Measurements from ENCODE around the gene SRL. TPM values are rescaled to one million over a fixed set of nuclear protein-coding genes. Genes with fewer than 3 reads are reported as not detected.

The SRL gene
- total and polyA plus RNA-seq, 2 donors from 2014 or later: 2.6 to 3.3 TPM

GRCh38 chr16:4152267-4152666, 89.6 kb downstream of the SRL start:
- intact Hi-C loops (cut with DNase I): no loop called here
- no peaks in the 10 kb centered on the region for H3K9me3 ChIP-seq (ENCODE audit: control insufficient read depth in 2 of 3, insufficient read depth in 1 of 3, low read length in 3 of 3)
- no peak overlapping the region for H3K9ac ChIP-seq (ENCODE audit: low read length in 3 of 3)
- TF ChIP-seq CTCF (IDR thresholded peaks at IDR 0.05; ENCODE audit: borderline replicate concordance, extremely low read depth, insufficient read depth): no peak
- peak in 1 of 5 donors; percentile 46 for DNase-seq
- H3K4me1 ChIP-seq (ENCODE audit: control insufficient read depth in 2 of 3, insufficient read depth in 2 of 3, low read depth in 1 of 3, low read length in 3 of 3): no peaks in the 10 kb centered on the region
- no peak overlapping the region for H3K27ac ChIP-seq (ENCODE audit: low read depth in 2 of 2, low read length in 2 of 2)
- no peaks in the 10 kb centered on the region for H3K27me3 ChIP-seq (ENCODE audit: control insufficient read depth, insufficient read depth, low read length)
- no peak for FAIRE-seq
- no peaks in the 10 kb centered on the region for H3K36me3 ChIP-seq (ENCODE audit: control insufficient read depth in 2 of 3, insufficient read depth in 3 of 3, low read length in 3 of 3)
- no peak overlapping the region for H3K4me3 ChIP-seq (ENCODE audit: low read length in 3 of 3)

GRCh38 chr16:4147236-4147635, 94.6 kb downstream of the SRL start:
- intact Hi-C loops (cut with DNase I): no loop called here
- no peak for TF ChIP-seq CTCF (IDR thresholded peaks at IDR 0.05; ENCODE audit: borderline replicate concordance, extremely low read depth, insufficient read depth)
- no peak for FAIRE-seq

GRCh38 chr16:4142268-4142667, 99.6 kb downstream of the SRL start:
- TF ChIP-seq CTCF (IDR thresholded peaks at IDR 0.05; ENCODE audit: borderline replicate concordance, extremely low read depth, insufficient read depth): no peak
- Histone ChIP-seq H3K9me3 (ENCODE audit: control insufficient read depth in 2 of 3, insufficient read depth in 1 of 3, low read length in 3 of 3) (no peaks in the 10 kb centered on the region), H3K9ac (ENCODE audit: low read length in 3 of 3) (no peak overlapping the region), H3K4me3 (ENCODE audit: low read length in 3 of 3) (no peak overlapping the region), H3K36me3 (ENCODE audit: control insufficient read depth in 2 of 3, insufficient read depth in 3 of 3, low read length in 3 of 3) (no peaks in the 10 kb centered on the region), H3K27ac (ENCODE audit: low read depth in 2 of 2, low read length in 2 of 2) (no peak overlapping the region), H3K27me3 (ENCODE audit: control insufficient read depth, insufficient read depth, low read length) (no peaks in the 10 kb centered on the region), H3K4me1 (ENCODE audit: control insufficient read depth in 2 of 3, insufficient read depth in 2 of 3, low read depth in 1 of 3, low read length in 3 of 3) (no peaks in the 10 kb centered on the region)
- intact Hi-C loops (cut with DNase I): no loop called here
- DNase-seq: peak in 1 of 5 donors; percentile 23
- no peak for FAIRE-seq

More at GRCh38 chr16:4147236-4147635, 94.6 kb downstream of the SRL start:
- H3K9ac ChIP-seq (ENCODE audit: low read length in 3 of 3): no peak overlapping the region
- H3K4me3 ChIP-seq (ENCODE audit: low read length in 3 of 3): no peak overlapping the region
- no peaks in the 10 kb centered on the region for H3K9me3 ChIP-seq (ENCODE audit: control insufficient read depth in 2 of 3, insufficient read depth in 1 of 3, low read length in 3 of 3)
- no peaks in the 10 kb centered on the region for H3K4me1 ChIP-seq (ENCODE audit: control insufficient read depth in 2 of 3, insufficient read depth in 2 of 3, low read depth in 1 of 3, low read length in 3 of 3)
- no peaks in the 10 kb centered on the region for H3K27me3 ChIP-seq (ENCODE audit: control insufficient read depth, insufficient read depth, low read length)
- peak in 1 of 5 donors; percentile 54 for DNase-seq
- no peaks in the 10 kb centered on the region for H3K36me3 ChIP-seq (ENCODE audit: control insufficient read depth in 2 of 3, insufficient read depth in 3 of 3, low read length in 3 of 3)
- no peak overlapping the region for H3K27ac ChIP-seq (ENCODE audit: low read depth in 2 of 2, low read length in 2 of 2)

GRCh38 chr16:4141604-4142003, 100.3 kb downstream of the SRL start:
- Histone ChIP-seq H3K4me1 (ENCODE audit: control insufficient read depth in 2 of 3, insufficient read depth in 2 of 3, low read depth in 1 of 3, low read length in 3 of 3) (no peaks in the 10 kb centered on the region), H3K9me3 (ENCODE audit: control insufficient read depth in 2 of 3, insufficient read depth in 1 of 3, low read length in 3 of 3) (no peaks in the 10 kb centered on the region), H3K36me3 (ENCODE audit: control insufficient read depth in 2 of 3, insufficient read depth in 3 of 3, low read length in 3 of 3) (no peaks in the 10 kb centered on the region), H3K4me3 (ENCODE audit: low read length in 3 of 3) (no peak overlapping the region), H3K27ac (ENCODE audit: low read depth in 2 of 2, low read length in 2 of 2) (no peak overlapping the region), H3K9ac (ENCODE audit: low read length in 3 of 3) (no peak overlapping the region), H3K27me3 (ENCODE audit: control insufficient read depth, insufficient read depth, low read length) (no peaks in the 10 kb centered on the region)
- no peak for TF ChIP-seq CTCF (IDR thresholded peaks at IDR 0.05; ENCODE audit: borderline replicate concordance, extremely low read depth, insufficient read depth)
- intact Hi-C loops (cut with DNase I): no loop called here
- DNase-seq (no peak), FAIRE-seq (no peak)
